GM21515 (cell line): Measurements from ENCODE around the gene CFAP73.

Source experiments
- ATAC-seq: cut with Tn5 transposase; IDR thresholded peaks from one replicate; pipeline ENCODE4 v1.9.1; 2021; ENCODE audit not compliant: unreplicated experiment

CFAP73 gene

DNA sequence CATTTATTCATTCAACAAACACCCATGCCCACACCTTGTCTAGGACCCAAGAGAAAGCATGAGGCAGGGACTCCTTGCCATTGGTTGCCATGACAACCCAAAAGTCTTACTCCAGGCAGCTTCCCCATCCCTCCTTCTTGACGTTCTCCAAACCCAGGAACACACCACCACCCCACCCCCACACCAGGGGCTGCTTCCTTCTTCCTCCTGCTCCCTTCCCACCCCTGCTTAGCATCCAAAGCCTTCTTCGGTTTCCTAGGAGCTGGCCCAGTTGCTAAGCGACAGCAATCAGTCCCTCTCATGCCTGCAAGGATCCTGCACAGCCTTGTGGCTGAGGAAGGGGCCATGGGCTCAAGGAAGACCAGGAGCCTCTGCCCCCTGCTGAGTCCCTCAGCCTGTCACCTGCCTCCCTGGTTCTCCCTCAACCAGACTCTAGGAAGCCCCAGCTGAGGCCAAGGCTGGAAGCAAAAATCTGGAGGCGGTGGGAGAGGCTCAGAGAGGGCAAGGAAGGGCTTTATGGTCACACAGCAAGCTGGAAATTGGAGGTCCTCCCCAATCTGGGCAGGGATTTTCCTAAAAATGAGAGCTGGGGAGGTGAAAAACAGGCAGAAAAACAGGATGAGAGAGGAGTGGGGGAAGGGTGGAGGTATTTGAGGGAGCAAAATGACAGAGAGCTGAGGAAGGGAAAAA lies 29.4 kb upstream of the CFAP73 start:
- ATAC-seq = no peak

DNA sequence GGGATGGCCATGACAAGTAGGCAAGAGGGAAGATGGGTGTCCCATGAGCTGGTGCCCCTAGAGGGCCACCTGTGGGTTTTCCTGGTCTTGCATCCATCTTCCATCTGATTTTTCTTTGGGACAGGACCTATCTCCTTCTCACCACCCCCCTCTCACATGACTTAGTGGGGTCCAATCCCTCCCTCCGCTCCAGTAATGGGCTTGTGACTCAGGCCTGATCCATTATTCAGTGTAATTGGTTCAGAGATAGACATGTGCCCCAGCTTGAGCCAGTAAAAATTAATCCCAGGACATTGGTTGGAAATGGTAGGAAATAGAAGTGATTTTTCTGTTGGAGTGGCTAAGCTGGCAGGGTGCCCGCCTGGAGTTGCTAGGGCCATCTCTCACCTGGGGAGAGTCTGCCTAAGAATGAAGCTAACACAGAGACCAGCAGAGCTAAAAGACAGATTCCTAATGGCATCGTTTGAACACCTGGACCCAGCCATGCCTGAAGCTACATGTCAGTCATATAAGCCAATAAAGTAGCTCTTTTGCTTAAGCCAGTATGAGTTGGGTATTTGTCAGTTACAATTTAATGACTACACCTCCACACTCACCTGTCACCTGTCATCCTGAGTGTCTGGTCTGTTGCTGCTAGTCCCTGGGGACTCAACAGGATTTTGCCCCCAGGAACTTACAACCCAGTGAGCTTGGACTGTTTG lies 28.7 kb upstream of the CFAP73 start:
- ATAC-seq = no peak

DNA sequence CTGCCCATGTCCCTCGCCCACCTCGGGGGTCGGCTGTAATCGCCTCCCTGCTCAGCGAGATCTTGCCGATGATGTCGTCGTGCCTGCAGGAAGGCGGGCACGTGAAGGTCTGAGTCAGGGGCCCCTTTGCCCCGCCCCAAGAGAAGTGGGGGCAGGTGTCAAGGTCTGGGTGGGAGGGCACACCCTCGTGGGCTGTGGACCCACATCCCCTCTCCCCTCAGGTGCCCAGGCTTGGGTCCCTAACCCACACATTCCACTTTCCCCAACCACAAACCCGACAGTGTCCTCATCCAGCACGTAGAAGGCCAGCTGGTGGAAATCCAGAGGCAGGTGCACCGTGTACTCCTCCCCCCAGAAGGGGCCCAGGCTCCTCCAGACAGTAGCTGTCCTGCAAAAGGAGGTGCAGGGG lies 21.7 kb upstream of the CFAP73 start:
- no peak for ATAC-seq

DNA sequence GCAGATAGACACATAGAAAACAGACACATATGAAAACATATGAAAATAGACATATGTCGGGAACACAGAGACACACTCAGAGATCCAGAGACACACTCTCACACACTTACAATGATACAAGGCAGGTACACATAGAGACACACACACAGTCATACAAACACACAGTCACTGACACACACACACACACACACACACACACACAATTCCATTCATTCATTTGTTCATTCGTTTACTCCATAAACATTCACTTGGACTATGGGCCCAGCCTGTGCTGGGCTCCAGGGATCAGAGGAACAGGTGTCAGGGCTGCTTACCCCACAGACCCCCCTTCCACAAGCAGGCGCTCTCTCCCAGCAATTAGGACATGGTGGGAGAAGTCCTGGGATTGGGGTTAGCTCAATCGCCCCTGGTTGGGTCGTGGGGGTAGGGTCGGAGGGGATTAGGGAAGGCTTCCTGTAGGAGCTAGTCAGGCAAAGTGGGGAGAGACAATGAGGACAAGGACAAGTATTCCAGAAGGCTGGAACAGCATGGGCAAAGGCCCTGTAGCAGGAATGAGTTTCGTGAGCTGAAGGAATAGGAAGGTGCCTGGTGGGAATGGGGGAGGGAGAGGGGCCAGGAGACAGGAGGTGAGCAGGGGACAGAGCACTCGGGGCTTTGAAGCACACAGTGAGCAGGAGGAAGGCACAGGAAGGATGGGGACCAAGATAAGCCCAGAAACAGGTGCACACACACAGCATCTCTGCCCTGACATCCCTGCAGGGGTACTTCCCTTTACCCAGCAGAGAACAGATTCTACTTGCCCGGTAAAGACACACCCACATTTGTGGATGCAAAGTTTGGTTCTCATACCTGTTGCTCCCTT lies 20.5 kb upstream of the CFAP73 start:
- no peak for ATAC-seq

DNA sequence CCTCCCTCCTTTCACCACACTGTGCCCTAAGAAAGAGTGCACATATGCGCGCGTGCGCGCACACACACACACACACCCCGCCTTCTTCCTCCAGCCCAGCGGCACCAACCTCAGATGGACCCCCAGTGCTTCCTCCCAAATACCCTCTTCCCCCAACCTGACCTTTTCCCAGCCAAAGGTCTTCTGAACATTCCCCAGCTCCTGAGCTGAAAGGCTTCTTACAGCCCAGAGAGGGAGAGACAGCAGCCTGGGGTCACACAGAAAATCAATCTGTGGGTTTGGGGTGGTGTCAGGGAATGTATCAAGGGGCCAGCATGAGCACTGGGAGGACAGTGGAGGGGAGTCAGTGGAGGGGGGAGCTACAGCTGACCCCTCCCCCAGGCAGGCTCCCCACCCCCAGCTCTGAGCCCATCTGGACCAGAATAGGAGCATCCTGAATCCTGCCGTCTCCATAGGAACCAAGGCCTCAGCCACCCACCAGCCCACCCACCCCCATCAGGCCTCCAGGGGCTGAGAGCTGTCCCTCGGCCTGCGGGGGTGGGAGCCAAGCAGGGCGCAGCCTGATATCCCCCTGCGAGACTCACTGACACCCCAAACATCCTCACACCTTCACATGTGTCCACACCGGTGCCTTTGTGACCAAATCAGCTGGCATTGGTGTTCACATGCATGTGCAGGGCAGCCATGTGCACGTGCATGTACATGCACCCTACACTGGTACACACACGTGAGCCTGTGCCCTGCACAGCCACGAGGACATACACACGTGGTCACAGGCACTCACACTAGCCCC lies 19.7 kb upstream of the CFAP73 start:
- no peak for ATAC-seq

DNA sequence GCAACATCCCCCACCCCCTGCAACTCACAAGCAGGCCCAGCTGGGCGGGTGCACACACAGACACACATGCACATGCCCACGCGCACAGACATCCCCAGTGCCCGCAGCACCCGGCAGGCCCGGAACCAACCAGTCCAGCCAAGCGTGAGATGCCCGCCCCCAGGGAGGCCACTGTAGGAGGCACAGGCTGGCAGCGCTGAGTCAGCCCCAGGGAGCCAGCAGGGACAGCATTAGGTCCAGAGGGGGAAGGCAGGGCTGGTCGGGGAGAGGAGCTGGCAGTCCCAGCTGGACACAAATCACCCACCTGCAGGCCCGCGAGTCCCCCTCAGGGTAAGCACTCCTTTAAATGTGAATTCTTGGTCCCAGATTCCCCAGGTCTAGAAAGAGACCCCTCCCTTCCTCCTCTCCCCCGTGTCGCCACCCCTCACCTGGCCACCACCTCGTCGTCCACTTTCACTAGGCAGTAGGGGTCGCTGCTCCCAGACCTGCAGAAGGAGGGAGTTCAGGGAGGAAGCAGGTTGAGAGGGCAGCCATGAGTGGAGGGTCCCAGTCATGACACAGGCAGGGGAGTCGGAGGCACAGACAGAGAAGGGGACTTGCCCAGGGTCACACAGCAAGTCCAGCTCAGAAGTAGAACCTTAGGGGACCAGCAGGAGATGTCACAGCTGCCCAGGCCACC lies 18.9 kb upstream of the CFAP73 start:
- no peak for ATAC-seq

DNA sequence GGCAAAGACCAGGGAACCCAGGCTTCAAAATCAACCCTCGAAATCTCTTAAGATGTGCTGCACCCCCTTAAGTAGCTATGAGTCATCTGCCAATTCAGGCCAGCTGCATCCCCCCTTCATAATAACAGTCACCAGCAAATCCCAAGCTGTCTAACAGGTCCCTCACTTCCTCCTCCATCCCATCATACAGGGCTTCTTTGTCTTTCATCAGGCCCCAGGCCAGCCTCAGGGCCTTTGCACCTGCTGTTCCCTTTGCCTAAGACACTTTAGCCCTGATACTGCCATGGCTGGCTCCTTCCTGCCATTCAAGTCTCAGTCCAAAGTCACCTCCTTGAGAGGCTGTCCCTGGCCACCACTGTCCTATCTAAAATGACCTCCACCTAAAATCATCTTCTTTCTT lies 18.0 kb upstream of the CFAP73 start:
- ATAC-seq = no peak

DNA sequence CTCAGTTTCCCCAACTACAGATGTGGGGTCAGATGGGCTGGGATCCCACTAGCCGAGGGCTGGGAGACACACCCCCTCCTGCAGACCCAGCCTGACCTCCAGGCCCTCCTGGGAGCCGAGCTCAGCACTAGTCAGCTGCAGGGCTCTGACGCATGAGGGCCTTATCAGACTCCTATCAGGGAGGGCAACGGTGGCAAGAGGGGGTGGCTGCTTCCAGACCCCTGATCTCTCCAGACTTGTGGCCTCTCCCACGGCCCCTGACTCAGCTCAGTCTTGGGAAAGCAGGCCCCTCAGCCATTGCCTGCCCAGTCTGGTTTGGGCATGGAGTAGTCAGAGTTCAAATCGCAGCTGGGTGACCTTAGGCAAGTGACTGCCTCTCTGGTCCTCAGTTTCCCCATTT lies 16.5 kb upstream of the CFAP73 start:
- no peak for ATAC-seq

DNA sequence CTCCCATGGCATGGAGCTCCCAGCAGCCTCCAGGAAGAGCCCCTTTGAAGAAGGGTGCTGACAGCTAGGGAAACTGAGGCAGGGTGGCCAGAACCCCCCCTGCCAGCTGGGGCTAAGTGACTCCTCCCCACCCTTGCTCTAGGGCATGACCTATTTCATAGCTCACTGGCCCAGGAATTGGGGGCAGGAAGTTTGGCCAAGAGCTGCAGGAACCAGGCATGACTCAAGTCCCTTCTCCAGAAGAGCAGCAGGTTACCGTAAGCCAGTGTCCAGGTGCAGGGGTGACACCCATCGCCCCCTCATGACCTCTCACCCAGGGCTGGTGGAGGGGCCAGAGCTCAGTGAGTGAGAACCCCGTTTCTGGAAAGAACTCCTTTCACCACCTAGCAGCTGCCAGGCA lies 15.9 kb upstream of the CFAP73 start:
- no peak for ATAC-seq

DNA sequence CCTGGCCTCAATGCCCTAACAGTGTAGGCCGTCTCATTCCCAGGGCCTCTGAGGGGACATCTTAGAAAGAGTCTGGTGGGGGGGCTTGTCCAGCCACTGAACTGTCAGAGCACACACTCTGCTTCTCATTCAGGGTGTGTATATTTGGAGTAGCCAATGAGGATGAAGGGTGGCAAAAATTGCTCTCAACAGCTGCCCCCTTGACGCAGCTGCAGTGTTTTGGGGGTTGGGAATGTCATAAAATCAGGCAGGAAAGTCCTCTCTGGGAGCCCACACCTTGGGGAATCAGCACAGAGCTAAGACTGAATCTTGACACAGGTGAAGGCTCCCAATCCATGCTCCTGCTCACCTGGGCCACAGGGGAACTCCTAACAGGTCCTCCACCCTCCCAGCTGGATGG lies 15.5 kb upstream of the CFAP73 start:
- no peak for ATAC-seq

DNA sequence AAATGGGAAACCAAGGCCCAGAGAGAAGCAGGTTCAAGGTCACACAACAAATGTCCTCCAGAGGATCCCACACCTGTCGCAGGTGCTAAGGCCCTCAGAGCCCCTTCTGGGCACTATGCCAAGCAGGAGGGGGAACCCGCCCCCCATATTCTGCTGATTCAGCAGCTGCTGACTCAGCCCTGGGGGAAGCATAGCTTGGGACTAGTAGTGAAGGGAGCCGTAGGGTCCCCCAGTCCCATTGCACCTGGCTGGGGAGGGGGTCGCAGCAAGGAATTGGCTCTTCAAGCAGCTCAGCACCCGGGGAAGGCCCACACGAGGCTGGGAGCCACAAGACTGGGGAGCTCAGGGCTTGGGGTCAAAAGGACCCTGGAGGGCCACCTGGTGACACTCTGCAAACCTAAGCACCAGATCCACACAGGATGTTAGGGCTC lies 15.0 kb upstream of the CFAP73 start:
- no peak for ATAC-seq

DNA sequence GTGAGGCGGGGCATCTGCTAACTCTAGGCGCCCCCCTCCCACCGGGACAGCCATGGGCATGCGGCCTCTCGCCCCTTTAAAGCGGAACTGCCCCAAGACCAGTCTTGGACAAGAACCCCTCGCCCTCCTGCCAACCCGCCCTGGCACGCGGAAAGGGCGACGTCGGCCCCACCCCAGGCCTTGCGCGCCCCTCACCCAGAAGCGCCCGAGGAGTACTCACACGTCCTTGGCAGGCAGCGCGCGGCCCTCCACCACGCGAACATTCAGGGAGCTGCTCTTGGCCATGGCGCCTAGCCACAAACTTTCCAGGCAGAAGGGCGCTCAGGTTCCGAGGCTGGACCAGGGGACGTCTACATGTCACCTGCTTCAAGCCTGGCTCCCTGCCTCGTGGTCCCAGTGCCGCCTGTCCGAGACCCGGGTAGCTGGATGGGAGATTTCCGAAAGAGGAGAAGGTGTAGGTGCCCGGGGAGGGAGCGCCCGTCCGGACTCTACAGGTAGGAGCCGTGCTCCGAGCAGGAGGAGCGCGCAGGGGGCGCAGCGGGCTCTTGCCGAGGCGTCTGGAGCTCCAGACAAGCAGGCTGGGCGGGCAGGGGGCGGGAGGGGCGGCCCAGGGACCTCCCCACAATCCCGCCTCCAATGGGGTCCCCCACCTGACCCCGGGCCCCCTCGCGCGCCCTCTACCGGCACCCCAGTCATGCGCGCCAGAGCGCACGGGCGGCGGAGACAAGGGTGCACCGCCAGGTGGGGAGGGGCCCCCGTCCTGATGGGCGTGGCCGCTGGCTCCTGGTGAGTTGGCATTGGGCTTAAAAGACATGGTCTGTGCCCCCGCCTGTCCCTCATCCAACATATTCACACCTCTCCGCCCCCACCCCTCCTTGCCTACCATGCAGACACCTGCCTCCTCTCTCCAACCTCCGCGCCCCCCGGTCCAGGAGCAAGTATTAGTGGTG lies 14.1 kb upstream of the CFAP73 start, which contains the start of gene RASAL1:
Gene RASAL1, minus strand, starts transcription at position 584 of the 950 bp plus-strand sequence. Its CDS starts 299 bp downstream, at position 285.
- ATAC-seq = no peak

DNA sequence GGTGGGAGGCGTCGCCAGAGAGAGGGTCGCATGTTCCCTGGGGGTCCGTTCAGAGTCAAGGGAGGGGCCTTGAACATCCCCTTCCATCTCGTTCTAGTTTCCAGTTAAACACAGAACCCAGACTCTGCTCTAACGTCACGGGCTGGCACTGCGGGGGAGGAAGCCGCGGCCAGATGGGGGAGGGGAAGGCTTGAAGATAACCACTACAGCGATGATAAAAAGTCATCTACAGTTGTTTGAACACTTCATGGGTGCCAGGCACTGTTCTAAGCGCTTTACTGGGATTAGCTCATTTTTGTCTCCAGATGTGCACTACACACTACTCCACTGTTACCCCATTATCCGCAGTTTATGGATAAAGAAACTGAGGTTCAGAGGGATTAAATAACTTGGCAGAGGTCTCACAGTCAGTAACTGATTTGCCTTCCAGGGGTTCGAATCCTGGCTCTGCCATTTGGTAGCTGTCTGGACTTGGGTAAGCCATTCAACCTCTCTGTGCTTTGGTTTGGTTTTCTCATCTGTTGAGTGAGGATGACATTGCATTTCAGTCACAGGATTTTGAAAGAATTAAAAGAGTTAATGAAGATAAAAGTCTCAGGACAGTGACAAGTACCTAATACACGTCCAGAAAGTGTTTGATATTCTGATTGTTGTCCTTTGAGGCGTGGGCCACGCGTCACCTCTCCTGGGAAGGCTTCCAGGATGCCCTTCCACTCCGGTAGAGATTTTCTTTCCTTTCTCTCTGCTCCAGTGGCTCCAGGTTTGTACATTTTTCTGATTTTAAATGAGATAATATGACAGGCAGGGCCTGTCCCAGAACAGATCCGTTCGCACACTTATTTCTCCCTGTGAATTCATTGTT lies 13.2 kb upstream of the CFAP73 start:
- ATAC-seq = no peak

DNA sequence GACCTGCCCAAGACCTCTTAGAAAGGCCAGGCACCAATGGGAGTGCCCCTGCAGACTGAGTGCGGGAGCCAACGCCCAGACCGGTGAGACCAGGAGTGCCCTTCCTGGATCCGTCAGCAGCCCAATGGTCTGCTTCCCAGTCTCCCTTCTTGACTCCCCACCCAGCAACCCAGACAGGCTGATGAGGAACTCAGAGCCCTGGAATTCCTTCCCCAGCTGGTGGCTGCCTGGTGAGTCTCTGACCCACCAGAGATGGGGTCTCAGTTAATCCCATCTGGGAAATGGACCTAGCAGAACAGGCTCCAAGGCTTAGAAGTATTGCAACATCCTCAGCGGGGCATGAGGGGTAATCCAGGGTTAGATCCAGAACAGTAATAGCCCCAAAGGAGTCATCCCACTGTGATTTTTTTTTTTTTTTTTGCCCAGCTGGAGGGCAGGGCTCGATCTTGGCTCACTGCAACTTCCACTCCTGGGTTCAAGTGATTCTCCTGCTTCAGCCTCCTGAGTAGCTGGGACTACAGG lies 12.5 kb upstream of the CFAP73 start:
- ATAC-seq = no peak

DNA sequence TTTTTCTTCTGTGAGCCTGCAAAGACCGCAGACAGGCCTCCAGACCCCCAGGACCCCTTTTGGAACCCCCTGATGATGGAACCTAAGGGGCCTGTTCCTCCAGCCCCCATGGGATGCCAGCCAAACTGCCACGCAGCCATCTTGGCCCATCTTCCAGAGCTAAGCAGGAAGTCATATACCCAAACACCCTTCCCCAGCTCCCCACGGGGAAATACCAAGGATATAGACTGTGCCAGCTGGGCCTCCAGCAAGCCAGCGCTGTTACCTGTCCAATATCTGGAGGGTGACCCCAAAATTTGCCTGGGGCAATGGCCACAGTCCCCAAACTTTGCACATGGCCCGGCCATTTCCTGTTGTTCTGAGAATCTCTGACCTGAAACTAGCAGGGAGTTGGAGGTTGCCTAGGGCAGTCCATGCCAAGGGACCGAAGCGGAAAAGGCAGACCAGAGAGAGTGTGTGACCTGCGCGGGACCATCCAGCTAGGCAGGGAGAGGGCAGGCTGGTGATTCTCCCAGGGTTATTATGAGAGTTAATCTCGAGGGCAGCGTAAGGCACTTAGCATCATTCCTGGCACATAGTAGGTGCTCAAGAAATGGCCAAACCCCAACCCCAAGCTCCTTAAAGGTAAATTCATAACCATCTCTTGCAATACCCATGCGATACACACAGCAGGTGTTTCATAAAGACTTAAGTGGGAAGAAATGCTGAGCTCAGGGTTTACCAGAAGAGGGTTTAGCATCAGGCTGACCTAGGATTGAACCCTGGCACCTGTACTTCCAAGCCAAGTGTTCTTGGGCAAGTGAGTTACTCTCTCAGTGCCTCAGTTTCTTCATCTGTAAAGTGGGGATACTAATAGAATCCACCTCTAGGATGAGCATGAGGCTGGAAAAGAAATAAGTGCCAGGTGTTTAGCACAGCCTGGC lies 11.4 kb upstream of the CFAP73 start:
- no peak for ATAC-seq

DNA sequence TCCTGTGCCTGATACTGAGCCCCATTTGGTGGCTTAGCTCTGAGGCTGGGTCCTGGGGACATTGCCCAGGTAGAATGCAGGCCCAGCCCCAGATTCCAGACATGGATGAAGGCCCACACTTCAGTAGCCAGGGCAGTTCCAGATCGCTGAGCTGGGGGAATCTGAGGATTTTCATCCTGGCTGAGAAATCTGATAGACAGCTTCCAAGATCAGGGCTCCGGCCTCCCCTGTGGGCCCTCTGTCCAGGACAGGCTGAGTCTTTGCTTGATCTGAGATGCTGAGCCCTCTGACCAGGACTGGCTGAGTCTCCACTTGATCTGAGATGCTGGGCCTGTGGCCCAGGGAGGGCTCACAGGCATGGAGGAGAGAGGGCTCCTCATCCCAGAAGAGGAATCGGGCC lies 10.7 kb upstream of the CFAP73 start:
- no peak for ATAC-seq

DNA sequence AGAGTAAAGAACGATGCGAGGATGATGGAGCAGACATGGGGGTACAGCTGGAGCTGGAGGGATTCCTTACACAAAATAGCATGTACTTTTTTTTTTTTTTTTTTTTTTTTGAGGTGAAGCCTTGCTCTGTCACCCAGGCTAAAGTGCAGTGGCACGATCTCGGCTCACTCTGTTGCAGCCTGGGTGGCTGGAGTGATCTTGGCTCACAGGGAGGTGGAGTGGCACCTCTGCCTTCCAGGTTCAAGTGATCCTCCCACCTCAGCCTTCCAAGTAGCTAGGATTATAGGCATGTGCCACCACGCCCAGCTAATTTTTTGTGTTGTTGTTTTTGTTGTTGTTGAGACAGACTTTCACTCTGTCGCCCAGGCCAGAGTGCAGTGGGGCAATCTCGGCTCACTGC lies 8.8 kb upstream of the CFAP73 start:
- no peak for ATAC-seq
